Limb (tissue), 2 donors: Measurements from ENCODE around the gene TSC22D3.
A peak's percentile ranks its signal among the peaks of the same experiment; 100 is the strongest.

ENCODE experiments used
- DNase-seq, 2 donors: peaks; one replicate each; pipeline ENCODE4 v3.0.0-alpha.2; 2016; ENCODE audit errors: extremely low spot score in 2 of 2

TSC22D3 gene

DNA sequence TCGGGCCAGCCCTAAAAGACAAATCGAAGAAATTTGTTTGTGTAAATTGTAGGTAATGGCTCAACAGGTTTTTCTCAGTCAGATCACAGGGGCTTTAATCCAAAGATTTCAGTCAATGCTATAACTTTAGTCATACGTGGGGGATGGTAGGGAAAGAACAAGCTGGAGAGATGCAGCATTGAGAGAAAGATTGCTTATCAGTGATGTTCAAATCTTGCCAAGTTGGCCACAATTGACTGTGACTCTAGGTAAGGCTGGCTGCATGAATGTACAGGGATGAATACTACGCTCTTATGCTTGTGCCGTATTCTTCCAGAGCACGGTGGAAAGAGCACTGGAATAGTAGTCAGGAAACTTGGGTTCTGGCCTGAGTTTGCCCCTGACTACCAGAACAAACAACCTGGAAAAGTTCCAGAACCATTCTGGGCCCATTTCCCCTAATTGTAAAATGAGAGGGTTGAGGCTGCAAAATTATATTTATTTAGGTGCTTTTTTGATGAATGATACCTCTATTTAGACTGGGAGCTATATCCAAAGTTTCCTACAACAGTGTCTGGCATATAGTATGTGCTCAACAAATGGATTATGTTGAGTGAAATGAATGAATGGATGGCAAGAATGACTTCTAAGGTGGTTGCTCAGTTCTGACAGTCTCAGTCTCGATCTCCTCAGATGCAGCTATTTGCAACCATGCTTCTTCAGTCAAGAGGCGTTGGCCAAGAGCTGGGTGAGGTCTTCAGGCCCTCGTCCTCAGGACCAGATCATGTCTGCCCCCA is 44.4 kb downstream of the TSC22D3 start:
- DNase-seq: no peak

DNA sequence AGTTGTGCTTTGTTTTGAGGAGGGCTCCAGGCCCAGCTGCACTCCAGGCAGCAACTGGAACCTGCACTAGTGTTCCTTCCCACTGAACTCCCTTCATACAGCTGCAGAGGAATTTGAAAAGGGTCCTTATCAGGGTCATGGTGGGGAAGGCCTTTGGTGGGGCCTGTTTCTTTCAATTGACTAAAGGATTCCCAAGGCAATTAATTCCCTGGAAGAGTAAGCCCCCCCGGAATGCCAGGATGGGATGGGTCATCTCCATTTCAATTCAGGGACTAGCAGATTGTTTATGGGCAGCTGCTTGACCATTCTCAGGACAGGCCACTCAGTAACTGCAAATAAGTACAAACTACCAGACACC is 45.3 kb downstream of the TSC22D3 start:
- DNase-seq: no peak

DNA sequence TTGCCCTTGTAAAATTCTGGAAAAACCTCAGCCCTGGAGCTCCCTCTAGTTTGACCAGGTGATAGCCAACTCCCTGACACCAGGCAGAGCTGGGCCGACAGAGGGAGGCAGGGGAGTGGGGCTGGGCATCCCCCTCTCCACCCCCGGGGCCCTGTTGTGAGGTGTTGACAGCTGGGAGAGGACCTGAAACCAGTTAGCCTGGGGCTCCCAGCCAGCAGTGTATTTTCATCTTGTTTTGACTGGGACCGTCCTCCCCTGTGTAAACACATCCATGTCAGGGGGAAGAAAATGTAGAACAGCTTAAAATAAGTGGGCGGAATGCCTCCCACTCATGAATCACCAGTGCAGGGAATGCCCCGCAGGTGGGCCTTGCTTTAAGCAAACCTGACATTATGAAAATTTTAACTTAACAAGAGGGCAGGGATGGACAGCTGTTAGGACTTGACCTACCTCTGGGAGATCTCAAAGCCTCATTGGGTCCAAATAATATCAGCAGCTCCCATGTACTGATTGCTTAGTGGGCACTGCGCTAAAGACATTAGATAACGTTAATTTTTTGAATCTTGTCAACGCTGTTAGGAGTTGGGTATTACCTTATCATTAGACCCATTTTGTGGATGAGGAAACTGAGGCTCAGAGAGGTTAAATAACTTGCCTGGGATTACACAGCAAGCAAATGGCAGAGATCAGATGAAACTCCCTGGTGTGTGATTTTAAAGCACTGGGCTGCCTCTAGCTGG is 45.9 kb downstream of the TSC22D3 start:
- no peak for DNase-seq

DNA sequence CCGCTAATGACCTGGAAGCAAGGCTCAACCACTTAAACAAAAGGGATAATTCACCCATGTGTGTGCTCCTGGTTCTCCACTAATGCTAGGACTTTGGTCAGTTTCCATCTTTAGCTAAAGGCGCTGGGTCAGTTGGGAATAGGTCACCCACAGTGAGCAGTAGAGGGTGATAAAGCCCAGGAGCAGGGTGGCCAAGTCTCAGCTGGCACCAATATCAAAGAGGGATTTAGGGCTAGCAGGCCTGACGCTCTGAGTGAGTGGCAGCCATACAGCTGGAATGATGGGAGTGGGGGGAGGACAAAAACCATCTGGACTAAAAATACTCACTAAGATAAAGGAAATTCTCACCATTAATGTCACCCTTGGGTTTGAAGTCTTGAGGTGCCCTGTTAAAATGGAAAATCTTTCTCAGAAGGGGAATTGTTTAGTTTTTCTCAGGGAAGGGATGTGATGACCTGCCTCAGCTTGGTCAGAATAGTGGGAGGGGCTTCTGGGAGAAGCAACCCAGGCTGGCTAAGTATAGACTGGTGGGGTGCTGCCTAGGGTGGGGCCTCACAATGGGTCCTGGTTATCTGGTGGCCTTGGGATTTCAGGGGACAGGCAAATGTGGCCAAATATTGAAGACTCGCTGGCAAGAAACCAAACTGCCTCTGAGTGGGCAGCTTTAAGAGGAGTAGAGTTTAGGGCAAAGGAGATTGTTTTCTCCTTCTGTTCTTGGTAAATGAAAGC is 47.1 kb downstream of the TSC22D3 start:
- DNase-seq: no peak

DNA sequence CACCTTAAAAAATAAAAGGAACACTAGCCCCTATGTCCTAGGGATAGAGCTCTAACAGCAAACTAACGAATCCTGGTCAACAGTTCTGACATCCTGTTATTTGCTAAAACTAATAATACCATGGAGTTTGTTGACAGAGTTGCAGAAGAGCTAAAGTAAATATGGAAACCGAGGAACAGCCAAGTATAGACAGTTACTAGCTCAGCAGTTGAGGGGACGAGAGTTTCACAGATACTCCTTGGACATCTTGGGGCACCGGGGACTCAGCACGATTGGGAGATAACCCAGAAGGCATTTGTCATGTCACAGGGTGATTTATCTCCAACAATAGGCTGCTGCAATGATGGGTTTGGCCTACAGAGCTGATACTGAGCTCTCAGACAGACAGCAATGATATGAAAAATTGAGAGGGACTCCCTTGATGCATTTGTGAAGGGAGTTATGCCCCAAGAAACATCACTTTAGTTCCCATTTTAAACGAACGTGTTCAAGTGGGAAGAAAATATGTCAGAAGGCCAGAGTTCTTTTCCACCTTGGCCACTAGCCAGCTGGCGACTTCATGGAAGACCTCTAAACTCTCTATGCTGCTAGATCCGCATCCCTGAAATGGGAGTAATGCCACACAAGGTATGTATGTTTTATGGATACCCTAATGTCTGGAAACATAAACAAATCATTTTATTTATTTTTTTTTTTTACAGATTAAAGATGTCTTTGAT is 48.6 kb downstream of the TSC22D3 start:
- no peak for DNase-seq

DNA sequence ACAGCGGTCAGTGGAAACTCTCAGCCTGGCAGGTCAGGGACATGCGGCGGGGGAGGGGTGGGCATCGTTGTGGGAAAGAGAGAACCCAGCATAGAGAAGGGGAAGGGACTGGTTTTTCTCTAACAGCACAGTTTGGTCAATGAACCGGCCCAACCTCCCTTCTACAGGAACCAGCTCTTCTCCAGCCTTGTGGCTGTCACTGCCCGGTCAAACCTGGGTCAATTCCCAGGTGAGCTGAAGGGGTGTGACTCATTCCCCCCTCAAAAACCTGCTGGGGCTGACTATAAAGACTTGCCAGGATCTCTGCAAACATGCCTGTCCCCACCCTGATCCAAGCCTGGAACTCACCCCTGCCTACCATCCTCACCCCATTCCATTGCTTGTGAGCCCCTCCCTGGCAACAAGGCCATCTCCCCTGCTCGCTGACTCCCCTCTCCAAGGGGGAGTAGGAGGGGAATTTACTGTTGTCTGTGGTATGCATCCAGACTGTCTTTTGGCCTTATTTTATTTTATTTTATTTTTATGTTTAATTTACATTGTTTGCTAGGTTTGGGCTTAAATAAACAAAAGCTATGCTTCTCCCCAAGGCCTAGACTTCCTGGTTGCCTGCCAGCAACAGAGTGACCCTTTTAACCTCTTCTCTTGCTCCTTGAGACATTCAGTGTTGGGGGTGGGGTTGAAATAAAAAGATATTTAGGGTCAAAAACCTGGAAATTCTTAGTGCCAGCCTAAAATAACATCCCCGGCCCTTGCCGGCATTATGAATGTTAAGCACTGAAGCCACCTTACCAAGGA is 49.6 kb downstream of the TSC22D3 start:
- DNase-seq: no peak

DNA sequence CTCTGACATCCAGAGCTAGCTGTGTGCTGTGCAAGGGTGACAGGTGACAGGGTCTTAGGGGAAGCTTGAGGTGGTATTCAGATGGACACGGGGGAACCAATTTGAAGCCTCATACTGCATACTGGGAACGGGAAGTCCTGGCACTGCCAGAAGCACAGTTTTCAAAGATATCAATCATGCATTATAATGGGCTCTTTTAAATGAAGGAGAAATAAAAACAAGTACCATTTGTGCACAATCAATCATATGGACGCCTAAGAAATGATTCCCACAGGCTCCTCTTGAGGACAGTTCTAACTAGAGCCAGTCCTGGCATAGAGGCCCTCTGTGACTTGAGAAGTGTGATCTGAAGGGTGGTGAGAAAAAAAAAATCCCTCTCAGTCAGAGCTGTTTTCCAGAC is 50.9 kb downstream of the TSC22D3 start:
- DNase-seq: no peak

DNA sequence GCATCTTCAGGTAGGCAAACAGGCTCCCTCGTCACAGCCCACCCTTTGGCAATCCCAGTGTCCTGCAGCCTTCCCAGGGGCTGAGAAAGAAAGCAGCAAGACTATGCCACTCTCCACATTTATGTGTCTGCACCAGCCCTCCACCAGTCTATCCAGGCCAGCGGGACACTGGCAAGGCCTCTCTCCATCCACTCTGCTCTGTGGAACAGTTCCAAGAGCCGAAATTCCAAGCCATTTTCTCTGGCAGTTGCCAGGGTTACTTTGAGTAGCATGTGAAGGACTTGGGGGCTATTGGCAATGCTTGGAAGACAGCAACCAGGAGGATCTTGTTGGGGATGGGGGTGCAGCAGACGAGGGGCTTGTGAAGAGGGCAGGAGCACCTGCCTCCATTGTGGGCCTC is 52.1 kb downstream of the TSC22D3 start:
- DNase-seq: no peak

DNA sequence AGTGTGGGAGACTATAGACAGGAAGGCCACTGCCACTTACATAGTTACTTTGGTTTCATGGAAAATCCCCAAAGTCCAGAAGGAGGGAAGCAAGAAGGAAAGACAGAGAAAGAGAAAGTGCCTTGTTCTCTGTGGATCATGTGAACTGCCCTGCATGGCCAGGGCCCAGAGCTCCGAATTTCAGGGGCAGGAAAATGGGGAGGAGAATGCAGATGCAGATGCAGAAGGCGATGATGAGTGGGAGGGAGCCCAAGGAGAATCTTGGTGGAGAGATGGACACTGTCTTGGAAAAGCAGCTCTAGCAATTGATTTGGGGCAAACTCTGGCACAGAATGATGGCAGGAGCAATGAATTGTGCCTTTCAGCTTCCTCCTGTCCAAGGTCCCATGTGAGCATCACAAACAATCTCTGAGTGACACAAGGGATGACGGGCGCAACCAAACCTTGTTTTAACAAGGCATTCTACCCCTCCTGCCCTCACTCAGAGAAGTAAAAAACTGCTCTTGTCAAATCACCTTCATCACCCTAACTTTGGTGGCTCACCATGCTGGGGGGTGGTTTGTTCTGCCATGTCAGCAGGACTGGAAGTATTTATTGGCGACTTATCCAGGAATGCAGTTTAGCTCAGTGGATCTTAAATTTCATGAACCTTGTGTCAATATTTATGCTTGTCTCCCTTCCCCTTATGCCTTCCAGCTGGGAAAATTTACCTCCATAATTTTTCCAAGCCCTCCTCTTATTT is 53.5 kb downstream of the TSC22D3 start:
- no peak for DNase-seq

DNA sequence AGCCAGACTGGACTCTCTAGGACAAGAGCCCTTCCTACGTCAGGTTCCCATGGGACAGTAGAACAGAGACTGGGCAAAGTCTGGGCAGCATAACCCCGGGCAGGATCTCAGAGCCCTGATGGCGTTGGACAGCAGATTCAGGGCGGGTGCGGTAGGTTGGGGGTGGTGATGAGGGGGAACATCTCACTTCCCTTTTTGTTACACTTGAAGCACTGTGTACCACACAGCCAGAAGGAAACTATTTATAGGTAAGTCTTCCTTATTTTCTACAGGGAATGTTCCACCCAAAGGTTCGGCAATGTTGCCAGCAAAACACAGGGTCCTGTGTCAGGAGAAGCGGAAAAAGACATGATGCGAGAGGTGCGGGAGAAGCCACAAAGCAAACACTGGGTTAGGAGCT is 54.3 kb downstream of the TSC22D3 start:
- DNase-seq: no peak

DNA sequence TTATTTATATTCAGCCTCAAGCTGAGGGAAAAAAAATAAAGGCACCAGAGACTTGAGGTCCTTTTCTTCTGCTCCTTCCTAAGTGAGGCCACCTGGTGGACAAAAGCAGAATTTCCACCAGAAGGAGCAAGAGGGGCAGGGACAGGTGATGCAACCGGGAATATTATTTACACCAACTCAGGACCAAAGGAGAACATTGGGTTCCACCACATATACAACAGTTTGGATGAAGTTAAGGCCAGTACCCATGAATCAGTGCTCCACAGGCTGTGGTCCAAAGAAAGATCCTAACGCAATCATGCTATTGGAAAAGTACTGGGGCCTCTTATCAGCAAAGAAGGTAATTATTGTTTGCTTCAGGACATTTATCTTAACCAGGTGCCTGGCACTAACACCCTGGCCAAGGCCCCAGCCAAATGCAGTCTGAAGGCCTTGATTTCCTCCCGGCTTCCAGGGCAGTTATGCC is 57.4 kb downstream of the TSC22D3 start:
- peak; percentile 67 to 71 for DNase-seq

DNA sequence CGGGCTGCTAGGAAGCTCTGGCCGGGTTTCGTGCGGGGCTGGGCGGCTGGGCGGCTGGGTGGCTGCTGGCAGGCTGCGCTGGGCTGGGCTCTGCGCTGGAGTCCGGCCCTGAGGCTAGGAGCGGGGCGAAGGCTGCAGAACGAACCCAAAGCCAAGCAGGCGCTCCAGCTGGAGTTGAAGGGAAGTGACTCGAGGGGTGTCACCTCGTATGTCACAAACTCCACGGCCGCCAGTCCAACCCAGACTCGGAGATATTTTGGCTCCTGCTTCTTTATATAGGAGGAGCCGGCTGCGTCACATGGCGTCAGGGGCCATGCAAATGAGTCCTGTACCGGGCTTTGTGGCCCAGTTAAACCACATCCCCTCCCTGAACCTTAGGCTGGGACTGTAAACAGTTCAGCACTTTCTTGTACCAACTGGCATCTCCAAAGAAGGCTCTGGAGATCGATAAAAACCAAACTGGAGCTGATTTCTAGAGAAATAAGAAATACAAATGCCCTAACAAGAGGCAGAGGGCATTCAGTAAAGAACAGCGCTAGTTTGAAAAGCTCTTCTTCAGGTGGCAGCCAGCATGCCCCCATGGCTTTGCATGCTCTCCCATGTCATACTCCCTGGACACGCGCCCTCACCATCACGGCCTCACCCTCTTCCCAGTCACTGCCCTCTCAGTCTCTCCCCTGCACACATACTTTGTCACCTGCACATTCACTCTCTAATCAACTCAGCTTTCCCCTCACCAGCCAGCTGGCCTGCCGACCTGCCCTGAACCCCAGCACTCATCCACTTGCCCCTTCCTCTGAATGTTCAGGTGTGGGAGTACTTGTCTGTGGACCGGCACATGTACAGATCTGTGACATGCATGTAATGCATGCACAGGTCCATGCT is 58.5 kb downstream of the TSC22D3 start:
- peak; percentile 52 to 75 for DNase-seq

DNA sequence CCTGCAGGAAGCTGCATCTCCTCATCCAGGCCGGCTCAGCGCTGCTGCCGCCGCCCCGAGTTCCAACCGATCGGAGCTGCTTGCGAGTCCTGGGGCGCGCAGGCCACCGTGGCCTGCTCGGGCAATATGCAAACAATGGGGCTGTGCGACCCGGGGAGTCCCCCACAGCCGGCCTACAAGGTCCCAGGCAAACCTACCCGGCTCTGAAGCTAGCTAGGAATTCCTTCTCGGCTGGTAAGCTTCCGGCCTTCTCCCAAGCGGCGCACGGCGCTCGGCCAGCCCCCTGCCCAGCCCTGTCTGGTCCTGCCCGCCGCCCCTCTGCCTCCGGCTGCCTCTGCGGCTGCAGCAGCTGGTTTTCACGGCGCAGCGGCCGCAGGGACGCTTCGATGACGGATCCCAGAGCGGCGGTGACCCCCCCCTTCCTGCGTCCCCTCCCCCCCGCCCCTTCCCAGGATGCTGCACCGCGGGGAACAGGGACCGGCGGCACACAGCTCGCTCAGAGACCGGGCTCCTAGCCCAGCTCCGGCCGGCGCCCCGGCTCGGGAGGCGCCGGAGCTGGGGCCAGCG is 59.4 kb downstream of the TSC22D3 start:
- DNase-seq: peak in 1 of 2 donors; percentile 73

DNA sequence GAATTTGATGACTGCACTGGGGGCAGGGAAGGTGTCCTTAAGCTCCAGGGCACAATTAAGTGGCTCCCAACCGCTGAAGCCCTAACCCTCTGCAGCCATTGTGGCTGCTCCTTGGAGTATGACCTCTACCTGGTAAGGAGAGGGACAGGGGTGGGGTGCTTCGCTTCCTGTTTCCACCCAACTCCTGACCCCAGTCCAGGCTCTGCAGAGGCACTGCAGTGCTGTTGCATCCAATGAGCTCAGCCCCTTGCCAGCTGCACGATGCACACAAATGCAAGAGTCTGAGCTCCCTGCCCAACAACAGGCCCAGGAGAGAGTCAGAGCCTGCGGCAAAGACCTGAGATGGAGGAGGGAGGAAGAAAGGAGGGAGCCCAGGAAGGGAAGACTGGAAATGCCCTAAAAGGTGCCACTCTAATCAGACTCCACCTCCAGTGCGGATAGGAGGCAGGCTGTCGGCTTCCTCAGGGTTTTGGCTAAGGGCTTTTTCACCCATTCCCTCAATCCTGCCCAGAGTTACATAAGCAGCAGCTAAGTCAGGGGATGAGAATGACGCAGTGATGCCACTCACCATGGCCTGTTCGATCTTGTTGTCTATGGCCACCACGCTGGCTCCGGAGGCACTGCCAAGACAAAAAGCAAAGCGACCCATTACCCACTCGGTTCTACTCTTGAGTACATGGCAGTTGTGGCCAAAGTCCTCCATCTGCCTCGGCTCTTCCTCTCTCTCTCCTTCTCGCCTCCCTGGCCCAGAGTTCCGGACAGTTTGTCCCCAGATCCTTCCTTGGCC is 60.1 kb downstream of the TSC22D3 start:
- DNase-seq: no peak

DNA sequence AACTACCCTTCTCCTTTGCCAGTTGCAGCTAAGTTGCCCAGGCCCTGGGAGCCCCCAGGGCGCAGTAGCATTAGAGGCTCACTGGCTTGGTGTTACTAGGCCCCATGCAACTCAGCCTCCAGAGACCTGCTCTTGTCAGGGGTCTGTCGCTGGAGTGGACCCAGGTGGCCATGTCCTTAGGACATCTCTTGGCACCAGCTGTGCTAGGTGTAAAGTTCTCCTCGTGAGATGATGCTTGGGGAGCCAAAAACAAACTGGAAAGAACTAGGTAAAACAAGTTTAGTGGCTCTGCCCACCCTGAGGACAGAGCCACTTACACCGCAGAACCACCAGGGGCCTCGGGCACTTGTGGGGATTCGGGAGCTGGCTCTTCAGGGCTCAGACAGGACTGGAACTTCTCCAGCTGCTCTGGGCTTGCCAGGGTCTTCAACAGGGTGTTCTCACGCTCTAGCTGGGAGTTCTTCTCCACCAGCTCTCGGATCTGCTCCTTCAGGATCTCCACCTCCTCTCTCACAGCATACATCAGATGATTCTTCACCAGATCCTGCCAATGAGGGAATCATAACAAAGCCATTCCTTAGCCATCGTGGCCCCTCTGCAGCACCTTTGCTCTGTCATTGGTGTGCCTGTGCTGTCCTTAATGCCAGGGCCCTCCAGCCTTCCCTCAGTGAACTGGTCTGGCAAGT is 61.2 kb downstream of the TSC22D3 start:
- no peak for DNase-seq

DNA sequence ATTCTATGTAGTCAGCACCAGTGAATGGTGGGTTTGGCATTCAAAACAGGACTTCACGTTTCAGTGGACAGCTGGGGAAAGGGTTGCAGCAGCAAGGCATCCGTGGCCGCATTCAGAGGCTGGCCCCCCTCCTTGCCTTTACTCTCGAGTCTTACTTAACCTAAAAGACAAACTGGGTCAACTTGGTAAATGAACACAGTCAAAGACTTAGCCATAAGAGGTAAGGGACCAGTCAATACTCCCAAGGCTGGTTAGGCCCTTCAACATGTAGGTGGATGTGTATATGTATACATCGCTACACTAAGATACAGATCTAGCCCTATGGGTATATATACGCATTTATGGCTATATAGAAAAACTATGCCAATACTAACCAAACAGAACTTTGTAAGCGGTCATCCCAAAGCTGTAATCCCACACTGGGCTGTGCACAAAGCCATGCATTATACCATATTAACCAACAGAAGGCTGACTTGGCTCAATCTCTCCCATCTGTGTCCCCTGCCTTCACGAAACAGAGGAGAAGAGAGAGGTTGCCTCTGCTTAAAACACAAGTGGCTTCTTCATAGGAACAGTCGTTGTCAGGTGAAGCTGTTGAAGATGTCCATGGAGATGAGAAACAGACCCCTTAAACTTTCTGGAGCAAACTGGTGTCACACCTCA is 61.9 kb downstream of the TSC22D3 start:
- DNase-seq: no peak

DNA sequence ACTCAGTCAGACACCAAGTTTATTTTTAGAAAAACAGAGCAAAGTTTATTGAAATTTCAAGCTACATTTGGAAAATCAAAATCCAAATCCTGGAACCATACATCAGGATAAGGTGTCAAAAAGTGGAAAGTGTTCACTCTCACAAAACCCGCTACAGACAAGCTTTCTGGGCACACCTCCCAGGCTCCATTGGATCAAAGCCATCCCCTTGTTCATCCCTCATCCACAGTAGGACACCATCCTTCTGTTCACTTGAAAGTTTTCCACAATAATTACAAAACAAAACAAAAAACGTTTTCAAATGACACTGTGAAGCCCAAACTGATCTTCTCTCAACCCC is 62.4 kb downstream of the TSC22D3 start:
- no peak for DNase-seq
